HL-60 (cell line): Measurements from ENCODE around the gene NOS1AP.

Experiments
- CTCF ChIP-seq: IDR thresholded peaks from one replicate; pipeline ENCODE4 v1.5.1; 2011; ENCODE audit warnings: low read length, control low read depth, inconsistent platforms; ENCODE audit not compliant: insufficient read depth
- REST ChIP-seq: IDR thresholded peaks from 2 replicates; pipeline ENCODE4 v1.6.1; 2012; ENCODE audit warnings: low read depth; ENCODE audit not compliant: insufficient replicate concordance
- SPI1 ChIP-seq: IDR thresholded peaks from 2 replicates; pipeline ENCODE4 v1.6.1; 2012; ENCODE audit warnings: low read depth, mild to moderate bottlenecking, borderline replicate concordance

- TF ChIP-seq CTCF (no peak), REST (no peak), SPI1 (no peak)
These were observed 124.3 kb downstream of the NOS1AP start for GRCh38 chr1:162193815-162194214.
